ENCODE results near the gene COL23A1. TPM values are rescaled to one million over a fixed set of nuclear protein-coding genes. Genes with fewer than 3 reads are reported as not detected.

Gene COL23A1
- total RNA-seq, 1 experiment from 2014 or later = 18.0 TPM

DNA sequence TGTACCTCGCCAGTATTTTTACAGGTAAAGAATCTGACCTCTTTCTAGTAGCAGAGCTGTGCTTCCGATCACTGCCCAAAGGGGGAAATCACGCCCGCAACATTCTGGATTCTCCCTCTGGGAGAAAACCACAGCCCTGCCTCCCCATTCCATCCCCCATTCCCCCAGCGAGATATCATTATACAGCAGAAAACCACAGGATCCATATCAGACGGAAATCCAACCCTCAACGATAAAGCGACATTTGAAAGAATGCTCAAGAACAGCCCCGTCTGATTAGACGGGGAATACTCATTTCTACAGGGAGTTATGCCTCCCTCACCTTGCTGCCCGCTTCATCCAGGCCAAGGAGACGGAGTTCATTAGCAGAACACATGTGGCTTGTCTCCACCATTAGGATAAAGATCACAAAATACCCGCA lies 172.8 kb downstream of the COL23A1 start:
- Histone ChIP-seq H3K4me3 (ENCODE audit: insufficient read depth, low read depth, low read length) (no peak overlapping the region), H3K27me3 (ENCODE audit: control insufficient read depth, insufficient read depth, low read length) (no peaks in the 10 kb centered on the region), H3K36me3 (replicated peaks; ENCODE audit: control insufficient read depth, insufficient read depth, low read length) (no peaks in the 10 kb centered on the region)
- peak; percentile 71 for DNase-seq

DNA sequence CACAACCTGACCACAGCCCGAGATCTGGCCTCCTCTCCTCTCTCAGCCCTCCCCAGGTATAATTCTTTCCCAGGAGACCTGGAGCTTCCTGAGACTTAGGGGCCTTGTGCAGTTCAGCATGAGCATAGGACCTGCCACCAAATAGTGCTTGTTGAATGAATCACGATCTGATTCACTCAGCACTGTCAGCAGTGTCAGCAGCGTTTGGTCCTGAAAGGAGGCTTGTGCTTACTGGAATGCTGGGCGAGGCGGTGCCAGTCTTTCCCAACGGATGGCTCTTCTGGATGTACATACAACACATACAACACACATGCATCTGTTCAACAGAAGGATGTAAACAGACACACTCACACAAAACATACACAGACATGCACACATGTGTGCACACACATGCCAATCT lies 173.3 kb downstream of the COL23A1 start:
- H3K27me3 ChIP-seq (ENCODE audit: control insufficient read depth, insufficient read depth, low read length) = no peaks in the 10 kb centered on the region
- no peak overlapping the region for H3K4me3 ChIP-seq (ENCODE audit: insufficient read depth, low read depth, low read length)
- no peaks in the 10 kb centered on the region for H3K36me3 ChIP-seq (replicated peaks; ENCODE audit: control insufficient read depth, insufficient read depth, low read length)
- peak; percentile 21 for DNase-seq

DNA sequence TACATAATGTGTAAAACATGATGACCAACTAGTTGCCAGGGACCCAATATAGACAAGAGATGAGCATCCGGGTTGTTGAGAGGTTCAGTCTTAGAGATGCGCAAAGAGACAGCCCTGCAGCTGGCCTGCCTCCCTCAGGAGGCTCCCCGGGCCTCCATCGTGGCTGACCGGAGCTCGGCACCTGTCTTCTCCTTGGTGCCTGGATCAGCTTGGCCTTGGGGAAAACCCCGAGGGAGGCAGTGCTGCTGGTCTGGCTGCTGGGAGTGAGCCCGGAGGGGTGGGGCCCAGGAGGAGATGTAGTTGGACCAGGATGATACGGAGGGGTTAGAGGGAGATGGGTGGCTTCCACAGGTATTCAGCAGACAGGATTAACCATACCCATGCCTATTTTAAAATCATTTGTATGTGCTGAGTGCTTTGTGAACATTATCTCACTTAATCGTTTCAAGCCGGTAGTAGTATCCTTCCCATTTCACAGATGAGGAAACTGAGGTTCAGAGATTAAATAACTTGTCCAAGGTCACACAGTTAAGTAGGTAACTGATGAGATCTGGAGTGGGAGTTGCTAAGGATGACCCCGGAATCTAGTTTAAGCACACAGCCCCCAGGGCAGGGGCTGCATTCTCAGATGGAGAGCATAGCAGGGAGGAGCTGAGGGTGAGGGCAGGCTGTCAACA lies 173.8 kb downstream of the COL23A1 start:
- no peaks in the 10 kb centered on the region for H3K27me3 ChIP-seq (ENCODE audit: control insufficient read depth, insufficient read depth, low read length)
- DNase-seq = peak; percentile 28
- no peaks in the 10 kb centered on the region for H3K36me3 ChIP-seq (replicated peaks; ENCODE audit: control insufficient read depth, insufficient read depth, low read length)
- no peak overlapping the region for H3K4me3 ChIP-seq (ENCODE audit: insufficient read depth, low read depth, low read length)

DNA sequence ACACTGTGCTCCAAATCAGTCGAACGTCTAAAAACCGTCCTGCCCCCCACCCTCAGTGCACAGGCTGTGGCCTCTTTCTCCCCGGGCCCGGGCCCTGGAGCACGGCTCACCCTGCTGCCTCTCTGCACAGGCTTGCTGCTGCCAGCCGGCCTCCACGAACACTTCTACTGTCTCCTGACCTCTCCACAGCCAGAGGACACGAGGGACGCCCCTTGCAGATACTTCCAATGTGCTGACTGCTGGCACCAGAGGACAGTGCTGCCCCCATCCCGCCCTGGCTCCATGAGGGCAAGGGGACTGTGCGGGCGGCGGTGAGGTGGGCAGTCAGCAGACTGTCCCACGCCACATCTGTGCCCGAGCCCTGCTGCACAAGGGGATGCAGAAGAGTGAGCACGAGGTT lies 174.8 kb downstream of the COL23A1 start:
- Histone ChIP-seq H3K36me3 (replicated peaks; ENCODE audit: control insufficient read depth, insufficient read depth, low read length) (no peaks in the 10 kb centered on the region), H3K4me3 (ENCODE audit: insufficient read depth, low read depth, low read length) (no peak overlapping the region), H3K27me3 (ENCODE audit: control insufficient read depth, insufficient read depth, low read length) (no peaks in the 10 kb centered on the region)
- DNase-seq = no peak

DNA sequence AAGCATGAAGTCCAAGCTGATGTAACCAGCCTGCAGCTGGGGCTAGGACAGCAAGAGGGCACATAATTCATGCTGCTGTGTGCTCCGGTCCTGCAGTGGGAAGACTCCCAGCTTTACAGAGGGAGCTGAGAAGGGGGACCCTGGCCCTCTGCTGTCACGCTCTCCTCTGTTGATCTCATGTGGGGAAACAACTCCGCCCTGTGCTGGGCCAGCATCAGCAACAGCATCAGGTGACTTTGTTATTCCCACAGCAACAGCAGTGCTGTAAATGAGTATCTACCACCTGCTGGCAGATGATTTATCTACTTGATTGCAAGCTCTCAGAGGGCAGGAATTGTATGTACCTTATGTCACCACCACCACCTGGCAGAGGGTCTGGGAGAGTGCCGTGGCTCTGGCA lies 176.2 kb downstream of the COL23A1 start:
- no peak overlapping the region for H3K4me3 ChIP-seq (ENCODE audit: insufficient read depth, low read depth, low read length)
- H3K27me3 ChIP-seq (ENCODE audit: control insufficient read depth, insufficient read depth, low read length) = no peaks in the 10 kb centered on the region
- peak; percentile 69 for DNase-seq
- H3K36me3 ChIP-seq (replicated peaks; ENCODE audit: control insufficient read depth, insufficient read depth, low read length) = no peaks in the 10 kb centered on the region

DNA sequence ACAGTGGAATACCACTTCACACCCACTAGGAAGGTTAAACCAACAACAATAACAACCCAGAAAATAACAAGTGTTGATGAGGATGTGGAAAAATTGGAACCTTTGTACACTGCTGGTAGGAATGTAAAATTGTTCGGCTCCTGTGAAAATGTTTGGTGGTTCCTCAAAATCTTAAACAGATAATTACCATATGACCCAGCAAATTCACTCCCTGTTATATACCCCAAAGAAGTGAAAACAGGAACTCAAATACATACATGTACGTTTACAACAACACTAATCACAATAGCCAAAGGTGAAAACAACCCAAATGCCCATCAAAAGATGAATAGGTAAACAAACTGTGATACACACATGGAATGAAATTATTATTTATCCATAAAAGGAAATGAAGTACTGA lies 179.1 kb downstream of the COL23A1 start:
- Histone ChIP-seq H3K27me3 (ENCODE audit: control insufficient read depth, insufficient read depth, low read length) (no peaks in the 10 kb centered on the region), H3K4me3 (ENCODE audit: insufficient read depth, low read depth, low read length) (no peak overlapping the region), H3K36me3 (replicated peaks; ENCODE audit: control insufficient read depth, insufficient read depth, low read length) (no peaks in the 10 kb centered on the region)
- no peak for DNase-seq

DNA sequence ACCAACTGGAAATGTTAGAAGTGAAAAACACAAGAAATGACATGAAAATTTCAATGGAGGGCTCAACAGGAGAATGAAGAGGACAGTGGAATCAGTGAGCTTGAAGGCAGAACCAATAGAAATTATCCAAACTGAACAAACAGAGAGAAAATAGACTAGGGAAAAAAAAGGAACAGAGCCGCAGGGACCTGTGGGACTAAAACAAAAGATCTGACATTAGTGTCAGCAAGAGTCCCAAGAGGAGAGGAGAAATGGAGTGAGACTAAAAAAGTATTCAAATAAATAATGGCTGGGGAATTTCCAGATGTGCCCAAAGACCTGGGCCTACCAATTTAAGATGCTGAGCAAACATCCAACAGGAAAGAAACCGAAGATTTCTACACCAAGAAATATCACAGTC lies 182.5 kb downstream of the COL23A1 start:
- no peaks in the 10 kb centered on the region for H3K27me3 ChIP-seq (ENCODE audit: control insufficient read depth, insufficient read depth, low read length)

DNA sequence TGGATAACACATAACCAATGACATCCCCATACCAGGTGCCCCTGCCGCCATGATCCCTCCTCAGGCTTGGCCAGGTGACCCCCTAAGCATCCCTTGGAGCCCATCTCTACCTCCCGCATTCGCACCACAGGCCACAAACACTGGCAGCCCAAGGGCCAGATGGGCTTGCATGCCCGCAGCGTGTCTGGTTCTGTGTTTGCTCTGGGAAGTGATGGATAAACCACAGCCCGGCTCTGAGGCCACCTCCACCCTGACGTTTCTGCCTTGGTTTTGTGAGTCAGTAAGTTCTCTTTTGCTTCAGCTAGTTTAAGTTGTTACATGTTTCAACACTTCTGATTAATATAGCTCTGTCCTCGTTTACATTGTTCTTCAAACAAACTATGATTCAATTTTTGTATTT lies 185.2 kb downstream of the COL23A1 start:
- H3K36me3 ChIP-seq (replicated peaks; ENCODE audit: control insufficient read depth, insufficient read depth, low read length) = no peaks in the 10 kb centered on the region
- H3K4me3 ChIP-seq (ENCODE audit: insufficient read depth, low read depth, low read length) = no peak overlapping the region
- no peaks in the 10 kb centered on the region for H3K27me3 ChIP-seq (ENCODE audit: control insufficient read depth, insufficient read depth, low read length)
- no peak for DNase-seq

More for the DNA sequence above, 182.5 kb downstream of the COL23A1 start:
- no peak overlapping the region for H3K4me3 ChIP-seq (ENCODE audit: insufficient read depth, low read depth, low read length)
- peak; percentile 8 for DNase-seq
- no peaks in the 10 kb centered on the region for H3K36me3 ChIP-seq (replicated peaks; ENCODE audit: control insufficient read depth, insufficient read depth, low read length)

DNA sequence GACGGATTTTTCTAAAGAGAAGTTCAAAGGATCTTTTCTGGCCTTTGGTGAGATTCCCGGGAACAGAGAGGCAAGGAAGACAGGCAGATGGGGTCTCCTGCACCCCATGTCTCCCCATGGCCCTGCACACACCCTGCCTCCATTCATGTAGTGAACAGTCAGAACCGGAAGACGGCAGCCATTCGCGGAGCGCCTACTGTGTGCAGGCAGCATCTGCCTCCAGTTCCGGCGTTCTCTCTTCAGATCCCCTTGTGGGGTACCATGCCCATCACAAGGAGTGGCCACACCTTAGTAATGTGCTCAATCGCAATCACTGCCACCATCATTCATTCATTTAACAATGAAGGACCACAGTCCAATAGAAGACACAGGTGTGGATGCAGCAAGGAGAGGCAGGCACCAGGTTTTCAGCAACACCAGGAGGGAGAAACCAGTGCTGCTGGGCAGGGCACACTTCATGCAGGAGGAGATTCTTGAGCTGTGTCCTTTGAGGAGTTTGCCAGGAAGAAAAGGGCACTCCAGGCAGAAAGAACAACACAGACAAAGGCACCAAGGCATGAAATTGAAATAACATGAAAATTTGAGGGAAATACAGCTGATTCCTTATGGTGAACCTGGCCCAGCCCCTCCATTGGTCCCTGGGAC lies 186.1 kb downstream of the COL23A1 start:
- DNase-seq = no peak
- no peak overlapping the region for H3K4me3 ChIP-seq (ENCODE audit: insufficient read depth, low read depth, low read length)
- no peaks in the 10 kb centered on the region for H3K27me3 ChIP-seq (ENCODE audit: control insufficient read depth, insufficient read depth, low read length)
- H3K36me3 ChIP-seq (replicated peaks; ENCODE audit: control insufficient read depth, insufficient read depth, low read length) = no peaks in the 10 kb centered on the region

DNA sequence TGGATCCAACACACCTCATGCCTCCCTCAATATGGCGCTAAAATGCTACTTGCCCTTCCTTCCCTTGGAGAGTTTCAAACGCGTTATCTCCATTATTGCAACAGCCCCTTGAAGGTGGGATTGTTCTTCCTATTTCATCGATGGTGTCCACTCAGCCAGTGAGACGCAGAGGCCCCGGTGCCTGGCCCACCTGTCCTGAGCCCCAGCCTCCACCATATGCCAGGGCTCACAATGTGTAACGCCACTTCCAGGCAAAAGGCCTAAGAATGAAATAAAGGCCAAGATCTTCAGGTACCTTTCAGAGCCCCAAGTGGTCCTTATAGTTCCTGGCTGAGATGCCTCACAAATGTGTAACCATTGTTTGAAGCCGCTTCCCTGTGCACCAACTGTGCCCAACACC lies 186.8 kb downstream of the COL23A1 start:
- H3K27me3 ChIP-seq (ENCODE audit: control insufficient read depth, insufficient read depth, low read length) = no peaks in the 10 kb centered on the region
- no peaks in the 10 kb centered on the region for H3K36me3 ChIP-seq (replicated peaks; ENCODE audit: control insufficient read depth, insufficient read depth, low read length)
- peak; percentile 7 for DNase-seq

DNA sequence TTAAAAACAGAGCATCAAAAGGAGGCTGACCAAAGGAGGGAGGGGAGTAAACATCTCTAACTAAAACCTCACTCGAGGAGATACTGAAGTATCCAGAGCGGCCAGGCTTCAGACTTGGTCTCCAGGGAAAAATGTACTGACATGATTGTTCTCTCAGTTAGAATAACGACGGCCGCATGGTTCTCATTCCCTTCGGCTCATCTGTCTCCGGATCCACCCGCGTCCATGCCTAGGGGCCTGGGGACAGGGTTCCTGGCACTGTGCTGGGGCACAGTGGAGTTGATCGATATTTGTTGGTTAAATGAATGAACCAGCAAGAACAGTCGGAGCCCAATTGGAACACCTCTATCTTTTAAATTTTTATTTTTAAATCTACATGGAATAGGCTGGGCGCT lies 190.5 kb downstream of the COL23A1 start:
- no peak overlapping the region for H3K4me3 ChIP-seq (ENCODE audit: insufficient read depth, low read depth, low read length)
- peak; percentile 33 for DNase-seq
- H3K36me3 ChIP-seq (replicated peaks; ENCODE audit: control insufficient read depth, insufficient read depth, low read length) = no peaks in the 10 kb centered on the region
- H3K27me3 ChIP-seq (ENCODE audit: control insufficient read depth, insufficient read depth, low read length) = no peaks in the 10 kb centered on the region

More for the DNA sequence above, 186.8 kb downstream of the COL23A1 start:
- H3K4me3 ChIP-seq (ENCODE audit: insufficient read depth, low read depth, low read length) = no peak overlapping the region

DNA sequence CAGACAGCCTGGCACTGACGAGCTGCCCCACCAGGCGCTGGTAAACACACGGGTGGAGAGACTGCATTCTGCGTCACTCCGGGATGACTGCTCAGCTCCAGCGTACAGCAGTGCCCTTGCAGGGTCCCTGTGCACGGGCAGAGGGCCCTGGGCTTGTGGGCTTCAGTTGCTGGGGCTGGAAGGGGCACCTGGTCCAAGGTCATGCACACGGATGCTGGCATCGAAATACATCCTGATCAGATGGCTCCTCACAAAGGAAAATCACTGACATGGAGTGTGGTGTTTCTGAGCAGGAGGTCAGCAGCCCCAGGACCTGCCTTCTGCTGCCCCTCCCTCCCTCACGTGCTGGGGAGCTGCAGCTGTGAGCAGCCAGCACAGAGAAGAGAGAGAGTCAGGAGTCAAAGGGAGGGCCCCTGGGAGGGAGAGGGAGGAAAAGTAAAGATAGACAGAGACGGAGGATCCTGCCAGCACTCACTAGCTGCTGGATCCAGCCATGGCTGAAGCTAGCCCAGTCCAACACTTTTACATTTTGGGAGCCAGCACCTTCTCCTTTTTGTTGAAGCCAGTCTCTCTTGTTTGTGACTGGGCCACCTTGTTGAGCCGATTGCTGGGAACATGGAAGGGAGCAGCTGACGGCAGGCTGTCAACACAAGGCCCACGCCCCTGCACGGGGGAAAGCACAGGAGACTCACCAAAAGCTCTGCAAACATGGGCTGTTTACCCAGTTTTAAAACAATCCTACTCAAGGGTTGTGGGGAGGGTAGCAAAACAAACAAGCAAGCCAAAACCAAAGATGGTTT lies 191.1 kb downstream of the COL23A1 start:
- H3K27me3 ChIP-seq (ENCODE audit: control insufficient read depth, insufficient read depth, low read length) = no peaks in the 10 kb centered on the region
- H3K36me3 ChIP-seq (replicated peaks; ENCODE audit: control insufficient read depth, insufficient read depth, low read length) = no peaks in the 10 kb centered on the region
- no peak overlapping the region for H3K4me3 ChIP-seq (ENCODE audit: insufficient read depth, low read depth, low read length)
- peak; percentile 73 for DNase-seq

DNA sequence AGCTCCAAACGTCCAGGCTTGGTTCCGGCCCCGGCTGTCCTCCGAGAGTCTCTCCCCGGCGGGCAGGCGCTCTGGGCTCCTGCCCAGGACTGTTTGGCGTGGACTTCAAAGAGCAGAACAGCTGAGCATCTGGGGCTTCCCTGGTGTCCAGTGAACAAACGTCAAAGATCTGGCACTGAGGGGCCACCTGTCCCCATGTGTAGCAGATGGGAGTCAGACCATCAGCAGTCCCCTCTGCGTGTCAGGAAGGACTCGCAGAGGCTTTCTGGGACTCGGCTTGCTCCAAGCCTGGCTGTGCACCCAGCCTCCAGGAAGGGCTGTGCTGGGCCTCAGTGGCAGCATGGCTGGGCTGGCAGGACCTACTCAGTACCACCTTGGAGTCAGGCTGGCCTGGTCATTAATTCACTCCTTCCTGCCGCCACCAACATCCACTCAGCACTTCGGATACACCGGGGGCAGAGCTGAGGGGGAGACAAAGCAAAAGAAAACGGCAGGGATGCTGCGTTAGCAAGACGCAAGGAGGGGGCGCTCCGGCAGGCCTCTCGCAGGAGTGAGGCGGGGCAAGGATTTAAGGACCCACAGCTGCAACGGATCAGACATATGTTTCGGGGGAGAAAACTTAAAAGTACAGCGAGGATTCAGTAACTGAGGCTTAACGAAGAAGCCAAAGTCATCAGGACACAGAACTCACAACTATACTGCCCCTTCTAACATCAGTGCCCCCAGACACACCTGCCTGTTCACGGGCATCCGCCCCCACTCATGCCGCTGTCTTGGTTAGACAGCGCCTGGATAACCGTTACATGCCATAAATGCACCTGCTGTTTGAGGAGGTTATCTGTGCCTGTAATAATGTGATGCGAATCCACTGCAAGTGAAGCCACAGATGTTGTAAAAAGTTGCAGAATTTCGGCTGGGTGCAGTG lies 193.1 kb downstream of the COL23A1 start:
- DNase-seq = peak; percentile 81
- Histone ChIP-seq H3K4me3 (ENCODE audit: insufficient read depth, low read depth, low read length) (no peak overlapping the region), H3K27me3 (ENCODE audit: control insufficient read depth, insufficient read depth, low read length) (no peaks in the 10 kb centered on the region), H3K36me3 (replicated peaks; ENCODE audit: control insufficient read depth, insufficient read depth, low read length) (no peaks in the 10 kb centered on the region)

DNA sequence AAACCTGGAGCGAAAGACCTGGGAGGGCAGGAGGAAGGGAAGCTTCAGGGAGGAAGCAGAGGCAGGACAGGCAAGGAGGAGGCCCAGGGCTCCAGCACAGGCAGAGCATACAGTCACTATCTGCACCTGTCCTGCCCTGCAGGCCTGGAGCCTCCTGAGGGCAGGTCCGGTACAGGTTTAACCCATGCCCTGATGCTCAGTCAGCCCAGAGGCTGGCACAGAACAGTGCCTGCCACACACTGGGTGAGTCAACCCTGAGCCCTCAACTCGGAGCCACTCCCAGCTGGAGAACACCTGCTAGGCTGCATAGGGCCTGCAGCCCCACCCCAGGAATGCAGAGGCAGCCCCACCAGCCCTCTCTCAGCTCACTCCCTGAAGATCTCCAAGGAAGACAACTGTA lies 196.1 kb downstream of the COL23A1 start:
- peak; percentile 67 for DNase-seq
- Histone ChIP-seq H3K27me3 (ENCODE audit: control insufficient read depth, insufficient read depth, low read length) (no peaks in the 10 kb centered on the region), H3K4me3 (ENCODE audit: insufficient read depth, low read depth, low read length) (no peak overlapping the region), H3K36me3 (replicated peaks; ENCODE audit: control insufficient read depth, insufficient read depth, low read length) (no peaks in the 10 kb centered on the region)
